ENCODE measurements around the gene BCL2L2.

BCL2L2 gene

DNA sequence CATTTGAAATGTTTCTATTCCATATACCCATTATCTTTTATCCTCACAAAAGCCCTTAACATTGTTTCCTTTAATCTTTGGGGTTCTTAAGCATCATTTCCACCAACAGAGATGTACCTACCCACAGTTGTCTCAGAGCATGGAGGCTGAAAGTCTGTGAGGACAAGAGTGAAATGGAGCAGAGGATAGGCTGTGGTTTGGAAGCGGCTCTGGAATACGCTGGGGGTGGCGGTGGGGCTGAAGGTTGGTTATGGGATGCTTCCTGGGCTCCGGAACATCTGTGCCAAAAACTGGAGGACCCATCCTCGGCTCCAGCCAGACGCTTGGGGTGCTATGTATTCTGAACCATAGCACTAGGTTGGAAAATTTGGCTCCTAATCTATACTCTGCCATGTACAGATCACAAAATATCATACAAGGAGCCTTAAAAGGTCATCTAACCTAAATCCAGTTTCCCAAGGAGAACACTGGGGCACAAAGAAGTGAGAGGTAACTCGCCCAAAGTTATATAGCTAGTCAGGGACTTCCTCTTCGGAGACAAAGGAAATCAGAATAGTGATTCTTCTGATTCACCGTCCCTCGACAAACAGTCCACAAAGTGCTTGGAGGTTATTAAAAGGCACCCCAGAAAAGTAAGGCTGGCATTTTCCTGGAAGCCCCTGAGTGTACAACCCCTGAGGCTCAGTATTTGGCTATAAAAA is 6.5 kb upstream of the BCL2L2 start:
- DNase-seq: no peak

DNA sequence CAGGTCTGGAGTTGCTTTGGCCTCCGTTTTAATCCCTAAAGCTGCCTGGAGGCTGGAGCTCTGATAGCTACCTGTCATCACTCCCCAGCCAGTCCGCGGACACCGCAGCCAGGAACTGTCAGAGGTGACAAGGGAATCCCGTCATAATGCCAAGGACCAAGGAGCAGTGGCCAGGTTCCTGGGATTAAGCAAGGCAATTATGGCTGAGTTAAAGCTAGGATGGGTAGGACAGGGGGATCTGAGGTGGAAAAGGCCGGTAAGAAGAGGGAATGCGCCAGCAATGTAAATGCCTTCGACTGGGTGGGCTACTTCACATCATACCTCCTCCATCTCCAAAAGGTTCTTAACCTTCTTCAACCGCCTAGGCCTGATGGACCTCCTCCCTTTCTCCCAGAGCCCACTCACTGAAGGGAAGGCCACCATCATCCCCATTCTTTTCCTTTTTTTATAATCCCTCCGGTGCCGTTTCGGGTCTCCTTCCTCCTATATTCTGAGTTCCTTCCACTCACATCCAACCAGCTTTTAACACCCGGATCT is 5.9 kb upstream of the BCL2L2 start:
- DNase-seq: peak; percentile 47

DNA sequence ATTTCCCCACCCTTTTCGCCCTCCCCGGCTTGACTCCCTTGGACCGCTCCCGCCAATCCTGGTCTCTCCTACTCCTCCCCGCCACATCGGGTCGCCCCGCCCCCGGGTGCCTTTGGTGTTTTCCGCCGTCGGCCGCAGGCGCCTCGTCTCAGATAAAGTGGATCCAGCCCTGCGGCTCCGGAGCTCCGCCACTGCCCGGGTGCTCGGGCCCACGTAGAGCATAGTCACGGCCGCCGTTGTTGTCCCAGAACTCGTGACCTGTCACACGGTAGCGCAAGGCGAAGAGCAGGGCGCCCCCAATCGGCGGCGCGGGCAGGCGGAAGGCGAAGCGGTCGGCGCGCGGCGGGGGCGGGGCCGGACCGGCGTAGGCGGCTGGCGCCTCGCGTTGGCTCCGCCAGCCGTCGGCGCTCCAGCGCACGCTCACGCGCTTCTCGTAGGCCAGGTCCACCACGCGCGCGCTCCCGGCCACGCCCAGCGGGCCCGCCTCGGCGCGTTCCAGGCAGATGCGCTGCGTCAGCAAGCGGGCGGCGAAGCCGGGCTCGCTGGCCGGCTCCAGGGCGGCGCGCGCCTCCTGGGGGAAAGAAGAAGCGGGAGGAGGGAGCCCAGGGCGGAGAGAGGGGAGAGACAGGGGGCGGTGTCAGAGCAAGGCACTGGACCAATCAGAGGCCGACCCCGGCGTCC is 5.2 kb upstream of the BCL2L2 start:
- peak; percentile 96 for DNase-seq

DNA sequence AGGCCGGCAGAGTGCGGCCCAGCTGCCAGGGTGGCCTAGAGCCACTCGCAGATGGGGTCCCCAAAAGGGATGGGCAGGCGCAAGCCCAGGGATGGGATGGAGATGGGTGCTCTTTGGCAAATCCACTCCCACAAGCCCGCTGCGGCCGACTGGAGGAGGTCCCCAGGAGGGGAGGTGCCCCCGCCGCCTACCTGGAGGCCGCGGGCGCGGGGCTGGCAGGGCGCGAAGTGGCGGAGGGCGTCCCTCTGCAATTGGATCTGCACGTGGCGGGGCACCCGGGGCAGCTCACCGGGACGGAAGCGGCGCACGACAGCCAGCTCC is 4.7 kb upstream of the BCL2L2 start:
- no peak for DNase-seq

DNA sequence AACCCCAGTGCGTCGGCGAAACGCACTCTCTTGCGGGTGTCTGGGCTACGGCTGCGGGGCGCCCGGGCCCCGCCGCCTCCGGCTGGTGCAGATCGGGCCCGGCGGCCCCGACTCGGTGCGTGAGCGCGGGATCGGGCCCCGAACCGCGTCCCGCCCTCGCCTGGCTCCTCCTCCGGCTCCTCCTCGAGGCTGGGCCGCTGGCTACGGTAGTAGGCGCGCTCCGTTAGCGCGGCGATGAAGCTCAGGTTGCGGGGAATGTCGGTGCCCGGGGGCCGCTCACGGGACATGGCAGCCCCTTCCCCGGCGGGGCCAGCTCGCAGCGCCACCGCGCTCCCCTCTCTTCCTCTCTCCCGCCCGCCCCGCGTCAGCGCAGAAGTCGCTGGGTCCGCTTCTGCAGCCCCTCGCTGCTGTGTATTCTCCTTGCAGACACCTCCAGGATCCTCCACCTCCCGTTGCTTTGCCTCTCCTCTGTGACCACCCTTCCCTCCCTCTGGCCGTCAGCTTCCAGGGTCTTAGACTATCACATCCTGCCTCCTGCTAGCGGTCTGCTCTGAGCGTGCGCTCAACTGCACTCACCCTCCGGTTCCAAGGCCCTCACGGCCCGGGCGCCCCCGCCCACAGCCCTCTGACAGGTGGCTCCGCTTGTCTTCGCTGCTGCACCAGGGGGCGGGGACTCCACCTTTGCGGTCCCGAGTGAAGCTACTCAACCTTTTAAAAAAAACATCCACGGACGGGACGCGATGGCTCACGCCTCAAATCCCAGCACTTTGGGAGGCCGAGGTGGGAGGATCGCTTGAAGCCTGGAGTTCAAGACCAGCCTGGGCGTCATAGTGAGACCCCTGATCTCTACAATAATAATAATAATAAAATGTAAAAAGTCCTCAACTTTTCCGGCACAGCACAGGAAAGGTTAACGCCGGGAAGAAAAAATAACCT is 4.1 kb upstream of the BCL2L2 start, which contains the start of gene PPP1R3E:
Gene PPP1R3E (minus strand): TSS at position 570 of the 936 bp plus-strand sequence. CDS start 283 bp downstream, at position 287.
- DNase-seq: peak; percentile 92

DNA sequence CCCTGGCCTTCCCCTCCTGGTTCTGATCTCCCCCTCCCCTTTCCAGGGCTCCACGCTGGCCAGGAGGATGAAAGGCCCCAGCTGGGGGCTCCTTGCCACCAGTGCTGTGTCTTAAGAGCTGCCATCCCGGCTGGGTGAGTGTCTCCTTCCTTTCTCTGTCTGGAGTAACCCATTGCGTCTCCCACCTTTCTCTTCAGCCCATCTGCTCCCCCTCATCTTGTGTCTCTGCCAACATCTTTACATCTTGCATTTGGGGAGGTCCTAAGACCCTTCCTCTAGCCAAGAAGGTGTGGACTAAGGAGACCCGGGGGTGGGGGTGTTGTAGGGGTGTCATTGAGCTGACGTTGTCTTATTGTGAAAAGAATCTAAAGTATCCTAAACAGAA is 505 bp downstream of the BCL2L2 start:
- DNase-seq: no peak

DNA sequence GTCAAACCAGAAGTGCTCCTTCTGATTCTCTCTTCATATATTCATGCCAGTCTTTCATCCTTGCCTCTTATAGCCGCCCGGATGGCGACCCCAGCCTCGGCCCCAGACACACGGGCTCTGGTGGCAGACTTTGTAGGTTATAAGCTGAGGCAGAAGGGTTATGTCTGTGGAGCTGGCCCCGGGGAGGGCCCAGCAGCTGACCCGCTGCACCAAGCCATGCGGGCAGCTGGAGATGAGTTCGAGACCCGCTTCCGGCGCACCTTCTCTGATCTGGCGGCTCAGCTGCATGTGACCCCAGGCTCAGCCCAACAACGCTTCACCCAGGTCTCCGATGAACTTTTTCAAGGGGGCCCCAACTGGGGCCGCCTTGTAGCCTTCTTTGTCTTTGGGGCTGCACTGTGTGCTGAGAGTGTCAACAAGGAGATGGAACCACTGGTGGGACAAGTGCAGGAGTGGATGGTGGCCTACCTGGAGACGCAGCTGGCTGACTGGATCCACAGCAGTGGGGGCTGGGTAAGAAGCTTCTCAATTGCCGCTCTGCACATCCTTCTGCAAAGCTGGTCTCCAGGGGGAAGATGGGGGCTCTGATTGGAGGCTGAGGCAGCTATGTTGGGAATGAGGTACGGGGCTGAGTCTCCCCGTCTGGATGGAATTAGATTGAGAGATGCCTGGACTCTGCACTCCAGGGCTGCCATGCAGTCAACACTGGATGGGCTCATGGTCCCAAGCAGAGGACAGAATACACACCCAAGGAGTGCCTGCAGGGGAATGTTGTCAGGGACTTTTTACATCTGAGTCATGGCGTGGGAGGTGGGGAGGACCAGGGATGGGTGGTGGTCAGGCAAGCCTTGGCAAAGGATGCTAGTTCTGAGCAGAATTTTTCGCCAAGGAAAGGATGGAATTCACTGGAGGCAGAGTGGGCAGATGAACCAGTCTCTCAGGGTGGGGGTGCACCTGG is 1.3 kb downstream of the BCL2L2 start:
- DNase-seq: no peak

DNA sequence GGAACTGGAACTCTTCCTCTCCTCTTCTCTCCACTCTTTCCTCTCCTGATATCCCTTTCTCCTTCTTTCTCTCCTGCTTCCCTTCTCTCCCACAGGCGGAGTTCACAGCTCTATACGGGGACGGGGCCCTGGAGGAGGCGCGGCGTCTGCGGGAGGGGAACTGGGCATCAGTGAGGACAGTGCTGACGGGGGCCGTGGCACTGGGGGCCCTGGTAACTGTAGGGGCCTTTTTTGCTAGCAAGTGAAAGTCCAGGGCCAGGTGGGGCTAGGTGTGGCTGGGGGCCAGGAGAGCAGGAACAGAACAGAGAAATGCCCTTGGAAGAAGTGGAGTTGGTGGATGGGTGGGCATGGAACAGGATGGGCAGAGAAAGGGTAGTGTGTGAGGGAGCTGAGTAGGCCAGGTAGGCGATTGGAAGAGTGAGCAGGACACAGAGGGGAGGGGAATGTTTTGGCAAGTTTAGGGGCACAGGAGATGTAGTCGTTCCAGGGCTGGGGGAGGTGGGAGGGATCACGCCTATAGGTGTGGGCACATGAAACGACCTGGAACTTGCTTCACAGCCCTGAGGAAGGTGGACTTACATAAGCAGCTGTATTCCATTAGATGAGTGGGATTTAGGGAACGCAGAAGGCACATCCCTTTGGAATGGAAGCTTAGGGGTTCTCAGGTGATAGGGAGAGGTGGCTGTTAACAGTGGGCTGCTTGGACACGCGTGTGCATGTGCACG is 2.2 kb downstream of the BCL2L2 start:
- no peak for DNase-seq

DNA sequence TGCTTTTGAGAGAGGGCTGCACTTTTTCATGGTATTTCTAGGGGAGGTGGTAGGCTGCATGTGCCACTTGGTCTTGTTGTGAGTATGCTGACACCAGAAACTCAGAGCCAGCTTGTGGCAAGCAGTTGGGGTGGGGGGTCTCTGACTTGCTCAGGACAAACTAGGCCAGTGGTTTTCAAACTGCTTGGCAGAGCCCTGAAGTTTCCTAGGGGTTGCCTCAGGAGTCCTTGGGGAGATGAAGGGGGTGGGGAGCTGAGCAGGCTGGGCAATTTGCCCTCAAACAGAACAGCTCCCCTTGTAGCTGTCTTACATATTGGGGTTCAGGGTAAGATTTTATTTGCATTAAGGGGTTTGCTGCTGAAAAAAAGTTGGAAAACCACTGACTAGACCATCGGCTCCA is 3.9 kb downstream of the BCL2L2 start:
- DNase-seq: no peak

DNA sequence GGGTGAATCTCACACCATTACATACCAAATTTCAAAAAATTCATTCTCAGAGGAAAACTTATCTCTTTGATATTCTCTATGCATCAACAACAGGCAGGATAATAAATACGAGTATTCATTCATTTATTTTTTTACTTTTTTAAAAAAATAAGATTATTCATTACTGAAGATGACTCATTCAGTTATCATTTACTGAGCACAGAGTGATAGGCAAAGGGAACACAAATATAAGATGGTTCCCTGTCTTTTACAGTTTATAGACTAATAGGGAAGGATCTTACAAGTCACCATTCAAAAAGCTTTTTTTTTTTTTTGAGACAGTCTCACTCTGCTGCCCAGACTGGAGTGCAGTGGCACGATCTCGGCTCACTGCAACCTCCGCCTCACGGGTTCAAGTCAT is 9.7 kb downstream of the BCL2L2 start:
- DNase-seq: no peak

DNA sequence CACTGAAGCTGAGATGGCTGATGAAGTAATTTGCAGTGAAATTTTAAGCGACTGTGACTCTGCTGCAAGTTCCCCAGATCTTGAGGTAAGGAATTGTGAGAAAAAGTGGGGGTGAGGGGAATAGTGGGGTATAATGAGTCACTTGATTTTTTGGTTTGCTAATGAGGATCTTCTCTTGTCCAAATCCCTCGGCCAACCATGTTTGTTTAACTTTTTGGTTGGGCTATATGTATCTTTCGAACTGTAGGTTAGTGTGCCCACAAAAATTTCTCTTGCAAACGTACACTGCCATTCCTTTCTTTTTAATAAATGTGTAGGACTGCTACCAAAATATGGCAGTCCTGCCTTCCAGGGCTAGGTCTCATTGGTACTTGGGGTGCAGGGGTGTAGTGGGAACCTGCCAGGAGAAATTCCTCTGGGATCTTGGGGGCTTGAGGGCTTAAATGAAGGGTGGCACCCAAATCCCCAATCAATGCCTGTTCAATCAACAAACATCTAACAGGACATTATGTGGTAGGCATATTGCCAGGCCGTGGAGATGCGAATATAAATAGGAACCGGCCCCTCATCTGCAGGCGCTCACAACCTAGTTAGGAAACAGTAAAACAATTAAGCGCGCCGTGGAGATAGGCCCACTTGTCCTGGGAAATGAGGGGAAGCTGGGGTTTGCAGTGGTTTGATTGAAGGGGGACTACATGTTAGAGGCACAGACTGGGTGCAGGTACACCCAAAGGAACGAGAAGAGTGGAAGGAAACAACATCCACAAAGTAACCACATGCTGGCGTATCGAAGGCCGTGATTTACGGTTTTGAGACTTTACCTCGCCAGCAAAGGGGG is 13.3 kb downstream of the BCL2L2 start:
- DNase-seq: no peak

DNA sequence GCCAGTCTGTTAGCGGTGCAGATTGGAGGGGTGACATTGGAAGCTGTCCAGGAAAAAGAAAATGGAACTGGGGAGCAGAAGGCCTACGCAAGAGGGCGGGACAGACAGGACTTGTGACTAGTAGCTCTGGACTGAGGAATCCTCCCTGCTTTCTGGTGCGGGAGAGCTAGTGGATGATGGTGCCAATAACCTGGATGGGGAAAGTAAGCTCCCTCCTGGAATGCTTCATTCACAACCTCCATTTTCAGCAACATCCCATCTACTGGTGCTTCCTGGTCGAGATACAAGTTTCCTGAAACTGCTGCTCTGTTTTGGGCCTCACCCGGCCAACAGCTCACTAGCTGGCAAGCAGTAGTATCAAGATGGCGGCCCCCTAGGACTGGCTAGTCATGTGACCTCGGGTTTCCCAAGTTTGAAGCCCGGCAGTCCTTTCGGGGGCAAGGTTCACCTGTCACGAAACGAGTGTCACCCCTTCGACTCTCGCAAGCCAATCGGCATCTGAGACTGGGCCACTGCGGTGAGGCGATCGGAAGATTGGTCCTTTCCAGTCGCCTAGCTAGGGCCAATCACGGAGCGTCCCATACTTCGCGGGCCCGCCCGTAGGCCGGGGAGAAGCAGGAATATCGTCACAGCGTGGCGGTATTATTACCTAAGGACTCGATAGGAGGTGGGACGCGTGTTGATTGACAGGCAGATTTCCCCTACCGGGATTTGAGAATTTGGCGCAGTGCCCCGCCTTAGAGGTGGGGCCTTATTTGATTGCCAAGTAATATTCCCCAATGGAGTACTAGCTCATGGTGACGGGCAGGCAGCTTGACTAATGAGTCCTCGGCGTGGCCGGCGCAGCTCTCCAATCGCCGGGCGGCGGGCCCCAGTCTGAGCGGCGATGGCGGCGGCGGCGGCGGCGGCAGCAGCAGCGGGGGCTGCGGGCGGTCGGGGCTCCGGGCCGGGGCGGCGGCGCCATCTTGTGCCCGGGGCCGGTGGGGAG is 14.2 kb downstream of the BCL2L2 start, which contains the start of gene PABPN1:
Gene PABPN1 (plus strand): TSS at position 874 of the 988 bp plus-strand sequence. CDS start 13 bp downstream, at position 887.
- peak; percentile 95 for DNase-seq

DNA sequence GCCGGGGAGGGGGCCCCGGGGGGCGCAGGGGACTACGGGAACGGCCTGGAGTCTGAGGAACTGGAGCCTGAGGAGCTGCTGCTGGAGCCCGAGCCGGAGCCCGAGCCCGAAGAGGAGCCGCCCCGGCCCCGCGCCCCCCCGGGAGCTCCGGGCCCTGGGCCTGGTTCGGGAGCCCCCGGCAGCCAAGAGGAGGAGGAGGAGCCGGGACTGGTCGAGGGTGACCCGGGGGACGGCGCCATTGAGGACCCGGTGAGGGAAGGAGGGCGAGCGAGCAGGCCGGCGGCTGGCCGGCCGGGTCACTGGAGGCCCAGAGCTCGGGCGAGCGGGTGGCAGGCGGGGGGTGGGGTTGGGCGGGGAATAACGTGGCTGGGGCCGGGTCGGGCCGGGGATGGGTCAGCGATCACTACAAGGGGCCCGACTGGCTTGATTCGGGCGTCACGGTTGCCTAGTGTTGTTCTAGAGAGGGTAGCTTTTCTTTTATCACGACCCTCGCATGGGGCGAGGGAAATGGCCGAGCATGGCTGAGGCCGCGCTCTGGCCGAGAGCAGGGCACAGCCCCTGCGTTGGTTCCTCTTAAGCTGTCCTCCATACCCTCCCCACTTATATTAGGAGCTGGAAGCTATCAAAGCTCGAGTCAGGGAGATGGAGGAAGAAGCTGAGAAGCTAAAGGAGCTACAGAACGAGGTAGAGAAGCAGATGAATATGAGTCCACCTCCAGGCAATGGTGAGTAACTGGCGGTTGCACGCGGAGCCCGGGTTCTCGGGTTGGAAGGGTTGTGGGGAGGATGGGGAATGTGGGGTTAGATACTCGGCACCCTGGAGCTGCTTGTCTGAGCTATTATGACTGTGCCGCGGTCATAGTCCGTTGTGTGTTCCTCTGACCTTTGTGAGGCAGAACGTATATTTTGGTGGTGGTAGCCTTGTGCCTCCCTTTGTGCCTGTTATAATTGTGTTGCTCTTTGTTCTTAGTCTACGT is 15.2 kb downstream of the BCL2L2 start:
- DNase-seq: peak; percentile 78

DNA sequence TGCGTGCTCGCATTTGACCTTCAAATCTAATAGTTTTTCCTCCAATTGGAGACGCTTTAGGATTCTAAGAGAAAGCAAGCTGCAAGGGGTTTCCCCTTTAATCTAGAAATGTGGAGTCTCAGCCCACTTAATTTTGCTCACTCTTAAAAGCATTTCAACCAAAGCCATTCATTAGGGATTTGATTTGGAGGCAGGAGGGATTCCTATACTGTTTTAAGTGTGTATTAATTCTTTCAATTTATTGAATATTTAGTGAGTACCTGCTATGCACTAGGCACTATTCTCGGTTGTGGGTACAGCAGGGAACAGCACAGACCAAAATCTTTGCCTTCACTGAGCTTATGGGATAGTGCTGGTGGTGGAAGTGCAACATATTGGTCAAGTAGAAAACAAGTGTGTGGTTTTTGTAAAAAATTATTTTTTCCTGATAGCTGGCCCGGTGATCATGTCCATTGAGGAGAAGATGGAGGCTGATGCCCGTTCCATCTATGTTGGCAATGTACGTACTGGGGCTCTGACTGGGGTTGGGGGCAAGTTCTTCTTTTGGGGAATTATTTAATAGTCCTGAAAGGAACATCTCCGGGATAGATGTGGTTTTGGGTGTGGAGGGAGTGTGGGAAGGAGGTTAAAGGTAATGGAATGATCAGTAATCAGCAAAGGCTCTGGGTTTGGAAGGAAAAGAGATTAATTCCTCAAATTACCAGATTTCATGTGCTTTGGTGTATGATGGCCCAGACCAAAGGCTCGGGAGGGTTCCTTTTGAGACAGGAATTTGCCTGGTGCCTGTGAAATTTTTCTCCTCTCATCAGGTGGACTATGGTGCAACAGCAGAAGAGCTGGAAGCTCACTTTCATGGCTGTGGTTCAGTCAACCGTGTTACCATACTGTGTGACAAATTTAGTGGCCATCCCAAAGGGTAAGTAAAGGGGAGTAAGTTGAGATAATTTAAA is 16.2 kb downstream of the BCL2L2 start:
- DNase-seq: no peak

DNA sequence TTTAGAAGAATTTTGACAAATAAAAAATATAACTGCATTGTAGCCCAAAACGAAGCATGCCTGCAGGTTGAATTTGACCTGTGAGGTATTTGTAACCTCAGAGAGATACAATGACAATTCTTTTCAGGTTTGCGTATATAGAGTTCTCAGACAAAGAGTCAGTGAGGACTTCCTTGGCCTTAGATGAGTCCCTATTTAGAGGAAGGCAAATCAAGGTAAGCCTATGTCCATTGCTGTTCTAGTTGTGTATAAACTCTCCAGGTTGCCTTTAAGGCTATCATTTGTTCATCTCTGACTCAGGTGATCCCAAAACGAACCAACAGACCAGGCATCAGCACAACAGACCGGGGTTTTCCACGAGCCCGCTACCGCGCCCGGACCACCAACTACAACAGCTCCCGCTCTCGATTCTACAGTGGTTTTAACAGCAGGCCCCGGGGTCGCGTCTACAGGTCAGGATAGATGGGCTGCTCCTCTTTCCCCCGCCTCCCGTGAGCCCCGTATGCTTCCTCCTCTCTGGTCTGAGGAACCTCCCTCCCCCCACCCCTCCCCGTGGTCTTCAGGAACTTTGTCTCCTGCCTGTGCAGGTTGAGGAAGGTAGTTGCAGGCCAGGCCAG is 17.3 kb downstream of the BCL2L2 start:
- no peak for DNase-seq

DNA sequence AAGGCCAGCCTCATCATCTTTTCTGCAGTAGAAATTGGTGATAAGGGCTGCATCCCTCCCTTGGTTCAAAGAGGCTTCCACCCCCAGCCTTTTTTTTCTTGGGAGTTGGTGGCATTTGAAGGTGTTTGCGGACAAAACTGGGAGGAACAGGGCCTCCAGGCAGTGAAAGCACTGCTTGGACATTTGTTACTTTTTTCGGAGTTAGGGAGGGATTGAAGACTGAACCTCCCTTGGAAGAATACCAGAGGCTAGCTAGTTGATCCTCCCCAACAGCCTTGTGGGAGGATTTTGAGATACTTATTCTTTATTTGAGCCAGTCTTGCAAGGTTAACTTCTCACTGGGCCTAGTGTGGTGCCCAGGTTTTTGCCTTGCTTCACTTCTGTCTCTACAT is 17.8 kb downstream of the BCL2L2 start:
- no peak for DNase-seq

All from stimulated activated CD8-positive, alpha-beta memory T cell treated with anti-CD3 and anti-CD28 coated beads, Interleukin-4, amount 100 ng/mL, for 48 hours (primary cell).